Hypothalamus (tissue), 51 donors: Measurements from ENCODE around the gene CLIC4.
"Not testable (repeated sequence)": the region's sequence is repeated elsewhere in the genome, so short reads cannot be mapped to it uniquely, and the experiment has no call there.

Source experiments
- DNase-seq, 51 donors: peaks; one replicate each; lab custom pipeline; 2025; lab: John Stamatoyannopoulos, UW

Gene CLIC4

DNA sequence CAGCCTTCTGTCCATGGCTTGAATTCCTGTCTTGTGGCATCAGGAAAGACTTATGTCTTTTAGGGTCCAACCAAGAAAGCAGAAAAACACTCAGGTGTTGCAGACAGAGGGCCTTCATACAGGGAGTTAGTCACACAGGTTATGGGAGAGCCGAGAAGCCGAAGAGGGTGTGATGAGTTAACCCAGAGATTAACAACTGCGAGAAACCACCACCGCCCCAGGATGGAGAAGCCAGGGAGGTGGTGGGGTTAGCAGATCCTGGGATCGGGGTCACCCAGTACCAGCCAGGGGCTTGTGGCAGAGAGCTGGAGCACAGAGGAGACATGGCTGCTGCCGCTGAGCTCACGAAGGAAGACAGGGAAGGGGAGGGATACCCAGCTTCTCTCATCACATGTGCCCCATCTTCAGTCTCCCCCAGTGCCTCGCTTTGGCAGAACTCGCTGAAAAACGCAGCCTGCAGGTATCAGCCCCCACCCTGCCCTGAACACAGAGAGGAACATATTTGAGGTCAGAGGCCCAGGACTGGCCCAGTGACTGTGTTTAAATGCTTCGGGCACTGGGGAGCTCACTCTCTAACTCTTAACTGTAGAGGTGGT is 126.2 kb downstream of the CLIC4 start:
- DNase-seq: no peak

DNA sequence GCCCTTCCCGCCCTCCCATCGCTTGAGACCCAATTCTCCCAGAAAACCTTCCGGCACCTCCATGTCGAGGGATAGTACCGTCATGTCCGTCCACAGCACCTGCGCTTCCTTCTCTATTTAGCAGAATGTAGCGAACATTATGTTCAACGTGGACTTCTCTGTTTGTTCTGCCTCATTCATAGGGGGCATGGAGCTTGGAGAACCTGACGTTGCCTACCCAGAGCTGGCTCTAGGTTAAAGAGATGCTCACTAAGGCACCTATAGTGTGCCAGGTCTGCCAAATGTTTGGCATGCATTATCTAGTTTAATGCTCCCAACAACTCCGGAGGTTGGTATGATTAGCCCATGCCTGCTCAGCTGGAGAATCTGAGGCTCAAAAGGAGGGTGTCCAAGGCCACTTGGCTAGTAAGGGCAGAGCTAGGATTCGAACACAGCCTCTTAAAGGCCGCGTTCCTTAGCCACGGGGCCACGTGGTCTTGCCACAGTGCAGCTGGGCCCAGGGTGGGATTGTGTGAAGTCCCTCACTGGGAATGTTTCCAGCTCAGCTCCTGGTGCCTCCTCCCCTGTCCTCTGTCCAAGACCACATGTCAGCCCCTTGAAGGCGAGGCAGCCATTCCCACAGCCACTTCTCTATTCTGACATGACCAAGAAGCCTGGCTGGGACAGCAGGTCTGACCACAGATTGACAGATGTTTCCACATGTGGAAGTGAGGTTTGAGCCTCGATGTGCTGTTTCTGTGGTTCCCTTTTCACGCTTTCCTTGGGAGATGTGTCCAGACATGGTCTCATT is 127.0 kb downstream of the CLIC4 start:
- peak in 24 of 51 donors; percentile 9 to 47 (median 18) for DNase-seq

DNA sequence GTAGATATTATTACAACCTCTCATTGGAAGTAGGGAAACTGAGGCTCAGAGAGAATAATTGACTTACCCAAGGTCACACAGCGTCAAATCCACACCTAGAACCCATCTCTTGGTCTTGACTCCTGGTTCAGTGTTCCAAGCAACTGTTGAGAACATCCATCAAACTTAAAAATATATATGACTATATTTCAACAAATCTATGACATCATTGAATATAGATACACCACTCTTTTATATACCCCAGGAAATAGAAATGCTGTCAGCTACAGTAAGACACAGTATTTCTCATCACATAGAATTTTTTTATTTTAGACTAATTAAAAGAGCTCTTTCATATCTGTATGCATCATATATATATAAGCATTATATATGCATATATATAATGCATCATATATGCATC is 127.9 kb downstream of the CLIC4 start:
- no peak for DNase-seq

DNA sequence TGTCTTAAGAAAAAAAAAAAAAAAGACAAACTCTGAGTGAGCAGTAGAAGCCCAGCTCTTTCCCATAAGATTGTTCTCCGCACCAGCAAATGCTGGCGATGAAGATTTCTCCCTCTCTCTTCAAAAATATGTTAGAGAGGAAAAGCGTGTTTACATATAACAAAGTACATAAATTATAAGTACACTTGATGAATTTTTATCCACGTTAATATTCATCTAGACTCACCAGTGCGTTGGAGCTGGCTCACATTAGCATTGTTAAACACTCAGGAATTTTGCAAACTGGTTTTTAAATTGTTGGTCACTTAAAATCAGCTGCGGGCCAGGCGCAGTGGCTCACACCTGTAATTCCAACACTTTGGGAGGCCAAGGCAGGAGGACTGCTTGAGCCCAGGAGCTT is 128.8 kb downstream of the CLIC4 start:
- no peak for DNase-seq

DNA sequence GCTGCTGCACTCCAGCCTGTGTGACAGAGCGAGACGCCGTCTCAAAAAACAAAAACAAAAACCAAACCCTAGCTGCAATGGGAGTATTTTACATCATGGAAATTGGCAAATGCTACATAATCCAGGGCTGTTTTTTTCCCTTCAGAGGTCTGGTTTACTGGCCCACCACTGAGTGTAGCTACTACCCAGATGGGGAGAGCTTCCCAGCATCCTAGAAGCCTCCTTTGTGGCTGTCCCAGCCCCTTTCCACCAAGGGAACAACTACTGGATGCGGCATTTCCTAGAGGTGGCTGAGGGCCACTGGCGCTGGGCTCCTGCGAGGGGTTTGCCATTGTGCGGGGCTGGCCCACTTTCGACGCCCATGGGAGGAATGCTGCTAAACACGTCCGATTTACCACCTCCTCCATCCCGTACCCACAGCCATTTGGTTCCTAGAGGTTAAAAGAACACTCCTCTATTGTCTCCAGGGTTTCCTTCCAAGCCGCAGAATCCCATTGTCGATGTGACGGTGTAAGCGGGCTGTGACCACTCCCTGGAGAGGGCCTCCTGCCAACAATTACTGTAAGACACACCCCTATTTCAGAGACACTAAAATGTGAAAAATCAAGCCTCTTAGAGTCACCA is 129.5 kb downstream of the CLIC4 start:
- no peak for DNase-seq

DNA sequence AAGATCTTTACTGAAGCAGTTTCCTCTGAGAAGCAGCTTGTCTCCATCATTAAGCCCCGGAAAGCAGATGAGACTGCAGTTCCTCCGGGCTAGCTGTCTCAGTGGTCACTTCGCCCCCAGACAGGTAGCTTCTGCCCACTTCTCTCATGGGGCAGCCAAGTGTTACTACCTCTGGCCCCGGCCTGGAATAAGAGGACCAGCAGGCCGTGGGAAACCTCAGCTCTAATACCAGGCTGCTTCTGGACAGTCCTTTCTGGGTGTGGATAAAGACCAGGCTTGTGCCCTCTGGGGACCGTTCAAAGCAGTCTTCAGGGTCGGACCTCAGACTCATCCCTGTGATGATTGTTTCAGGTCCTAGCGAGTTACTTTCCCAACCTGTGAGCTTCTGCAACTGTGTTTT is 130.0 kb downstream of the CLIC4 start:
- no peak for DNase-seq

DNA sequence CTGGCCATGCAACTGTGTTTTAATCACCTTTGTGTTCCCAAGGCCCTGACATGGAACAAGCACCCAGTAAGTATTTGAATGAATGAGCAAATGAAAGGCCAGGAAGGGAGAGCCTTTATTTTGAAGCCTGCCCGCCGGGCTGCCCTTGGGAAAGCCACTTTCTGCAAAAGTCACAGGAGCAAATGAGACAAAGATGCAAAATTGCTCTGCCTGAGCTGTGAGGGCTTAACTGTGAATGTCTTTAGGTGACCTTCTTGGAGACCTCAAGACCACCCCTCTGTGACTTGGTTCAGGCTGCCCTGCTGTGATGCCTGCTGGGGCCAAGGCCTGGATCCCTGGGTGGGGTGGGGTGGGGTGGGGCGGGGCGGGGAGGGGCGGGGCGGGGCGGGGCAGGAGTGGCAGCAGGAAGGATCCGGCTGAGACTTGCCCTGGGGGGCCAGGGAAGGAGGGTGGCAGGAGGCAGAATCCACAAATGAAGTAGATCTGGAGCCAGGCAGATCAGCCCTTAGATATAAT is 130.8 kb downstream of the CLIC4 start:
- no peak for DNase-seq

DNA sequence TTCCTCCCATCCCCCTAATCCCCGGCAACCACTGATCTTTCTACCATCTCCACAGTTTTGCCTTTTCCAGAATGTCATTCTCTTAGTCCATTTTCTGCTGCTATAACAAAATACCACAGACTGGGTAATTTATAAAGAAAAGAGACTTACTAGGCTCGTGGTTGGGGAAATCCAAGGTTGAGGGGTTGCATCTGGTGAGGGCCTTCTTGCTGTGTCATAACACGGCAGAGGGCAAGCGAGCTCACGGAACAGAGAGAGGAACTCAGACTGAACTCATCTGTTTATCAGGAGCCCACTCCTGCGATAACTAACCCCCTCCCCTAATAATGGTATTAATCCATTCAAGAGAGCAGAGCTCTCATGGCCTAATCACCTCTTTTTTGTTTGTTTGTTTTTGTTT is 132.8 kb downstream of the CLIC4 start:
- no peak for DNase-seq

DNA sequence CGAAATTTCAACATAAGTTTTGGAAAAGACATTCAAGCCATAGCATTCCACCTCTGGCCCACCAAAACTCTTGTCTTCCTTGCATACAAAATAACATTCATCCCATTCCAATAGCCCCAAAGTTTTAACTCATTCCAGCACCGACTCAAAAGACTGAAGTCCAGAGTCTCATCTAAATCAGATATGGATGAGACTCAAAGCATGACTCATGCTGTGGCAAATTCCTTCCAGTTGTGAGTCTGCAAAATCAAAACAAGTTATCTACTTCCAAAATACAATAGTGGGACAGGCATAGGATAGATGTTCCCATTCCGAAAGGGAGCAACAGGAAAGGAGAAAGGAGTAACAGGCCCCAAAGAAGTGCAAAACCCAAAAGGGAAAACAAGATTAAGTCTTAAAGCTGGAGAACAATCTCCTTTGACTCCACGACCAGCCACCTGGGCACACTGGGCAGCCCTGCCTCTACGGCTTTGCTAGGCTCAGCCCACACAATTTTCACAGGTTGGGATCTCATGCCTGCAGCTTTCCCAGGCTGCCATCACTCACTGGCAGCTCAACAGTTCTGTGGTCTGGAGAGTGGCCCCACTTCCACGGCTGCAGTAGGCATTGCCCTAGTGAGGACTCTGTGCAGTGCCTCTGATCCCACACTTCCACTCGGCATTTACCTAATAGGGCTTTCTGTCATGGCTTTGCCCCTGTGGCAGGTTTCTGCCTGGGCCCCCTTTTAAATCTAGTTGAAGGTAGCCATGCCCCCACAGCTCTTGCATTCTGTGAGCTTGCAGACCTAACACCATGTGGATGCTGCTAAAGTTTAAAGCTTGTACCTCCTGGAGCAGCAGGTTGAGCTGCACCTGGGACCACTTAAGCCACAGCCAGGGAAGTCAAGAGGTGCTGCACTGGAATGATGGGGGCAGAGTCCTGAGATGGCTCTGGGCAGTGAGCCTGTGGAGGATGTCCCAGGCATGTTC is 133.8 kb downstream of the CLIC4 start:
- no peak for DNase-seq

DNA sequence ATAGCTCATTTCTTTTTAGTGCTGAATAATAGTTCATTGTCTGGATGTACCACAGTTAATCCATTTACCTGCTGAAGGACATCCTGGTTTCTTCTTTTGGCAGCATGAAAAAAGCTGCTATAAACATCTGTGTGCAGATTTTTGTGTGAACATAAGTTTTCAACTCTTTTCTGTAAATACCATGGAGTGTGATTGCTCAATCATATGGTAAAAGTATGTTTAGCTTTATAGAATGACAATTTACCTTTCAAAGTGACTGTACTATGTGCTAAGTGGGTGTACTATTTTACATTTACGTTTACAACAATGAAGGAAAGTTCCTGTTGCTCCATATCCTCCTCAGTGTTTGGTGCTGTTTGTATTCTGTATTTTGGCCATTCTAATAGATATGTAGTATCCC is 135.8 kb downstream of the CLIC4 start:
- DNase-seq: no peak

DNA sequence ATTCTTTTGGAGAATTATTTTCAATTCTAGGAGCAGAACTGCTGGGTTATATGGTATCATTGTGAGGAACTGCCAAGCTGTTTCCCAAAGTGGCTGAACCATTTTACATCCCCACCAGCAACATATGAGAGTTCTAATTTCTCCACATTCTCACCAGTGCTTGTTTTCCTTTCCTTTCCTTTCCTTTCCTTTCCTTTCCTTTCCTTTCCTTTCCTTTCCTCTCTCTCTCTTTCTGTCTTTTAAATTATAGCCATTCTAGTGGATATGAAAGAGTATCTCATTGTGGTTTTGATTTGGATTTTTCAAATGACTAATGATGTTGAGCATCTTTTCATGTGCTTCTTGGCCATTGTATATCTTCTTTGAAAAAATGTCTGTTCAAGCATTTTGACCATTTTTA is 139.5 kb downstream of the CLIC4 start:
- DNase-seq: no peak

DNA sequence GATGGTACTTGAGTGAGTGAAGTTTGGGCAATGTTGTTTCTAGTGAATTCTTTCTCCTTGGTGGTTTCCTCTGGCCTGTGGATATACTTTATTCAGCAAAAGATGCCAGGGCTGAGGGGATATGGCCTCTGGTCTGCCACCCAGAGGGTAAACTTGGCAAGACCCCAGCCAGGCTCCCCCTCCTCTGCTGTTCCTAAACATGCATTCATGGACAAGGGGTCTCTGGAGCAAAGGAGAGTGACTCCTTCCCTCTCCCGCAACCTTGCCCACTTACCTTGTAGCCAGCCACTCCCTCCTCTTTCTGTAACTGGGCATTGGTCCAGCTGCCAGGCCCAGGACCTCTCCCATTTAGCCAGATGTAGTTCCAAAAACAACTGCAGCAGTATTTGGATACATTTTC is 141.0 kb downstream of the CLIC4 start:
- DNase-seq: no peak

DNA sequence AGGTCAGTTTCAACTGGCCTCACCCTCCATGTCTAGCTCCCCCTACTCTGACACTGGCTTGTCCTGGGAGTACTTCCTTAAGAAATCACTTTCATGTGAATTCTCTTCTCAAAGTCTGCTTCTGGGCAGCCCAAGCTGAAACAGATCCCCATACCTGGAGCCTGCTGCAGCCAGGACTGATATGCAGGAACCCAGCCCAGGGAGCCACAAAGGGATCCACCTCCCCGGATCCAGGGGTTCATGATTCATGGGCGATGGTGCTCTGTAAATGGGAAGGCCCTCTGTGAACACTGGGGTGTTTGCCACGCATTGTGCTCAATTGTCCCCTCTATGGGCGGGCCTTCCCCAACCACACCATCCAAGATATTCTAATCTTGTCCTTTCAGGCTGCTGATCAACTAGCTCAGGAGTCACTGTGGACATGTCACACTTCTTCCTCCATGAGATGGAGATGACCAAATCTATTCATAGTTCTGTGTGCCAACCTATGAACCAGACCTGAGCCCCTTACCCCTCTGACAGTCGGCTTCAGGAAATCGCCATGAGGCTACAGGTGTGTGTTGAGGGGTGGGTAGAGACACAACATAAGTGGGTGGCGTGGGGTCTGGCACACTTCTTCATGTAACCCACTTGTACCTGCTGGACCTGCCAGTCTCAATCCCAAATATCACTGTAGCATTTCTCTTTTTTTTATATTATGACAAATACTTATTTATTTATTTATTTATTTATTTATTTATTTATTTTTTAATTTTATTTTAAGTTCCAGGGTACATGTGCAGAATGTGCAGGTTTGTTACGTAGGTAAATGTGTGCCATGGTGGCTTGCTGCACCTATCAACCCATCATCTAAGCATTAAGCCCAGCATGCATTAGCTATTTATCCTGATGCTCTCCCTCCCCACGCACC is 143.1 kb downstream of the CLIC4 start:
- DNase-seq: no peak

DNA sequence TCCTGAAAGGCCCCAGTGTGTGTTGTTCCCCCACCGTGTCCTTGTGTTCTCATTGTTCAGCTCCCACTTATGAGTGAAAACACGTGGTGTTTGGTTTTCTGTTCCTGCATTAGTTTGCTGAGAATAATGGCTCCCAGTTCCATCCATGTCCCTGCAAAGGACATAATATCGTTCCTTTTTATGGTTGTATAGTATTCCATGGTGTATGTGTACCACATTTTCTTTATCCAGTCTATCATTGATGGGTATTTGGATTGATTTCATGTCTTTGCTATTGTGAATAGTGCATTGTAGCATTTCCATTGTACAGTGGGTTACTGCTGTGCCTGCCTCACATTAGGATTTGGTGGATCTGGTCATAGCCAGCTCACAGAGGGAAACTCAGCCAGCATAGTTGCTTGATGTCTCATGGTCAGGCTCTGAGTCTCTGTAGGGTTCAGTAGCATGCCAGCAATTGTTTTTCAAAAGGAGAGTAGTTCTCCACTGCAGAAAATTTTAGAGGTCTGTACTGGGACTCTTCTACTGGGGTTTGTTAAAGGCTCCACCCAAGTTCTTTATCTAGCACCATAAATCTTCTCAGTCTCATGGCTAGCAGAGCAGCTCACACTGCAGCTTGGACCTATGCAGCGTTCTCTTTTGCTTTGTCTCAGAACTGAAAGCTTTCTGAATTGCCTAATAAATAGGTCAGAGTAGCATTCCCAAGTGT is 143.9 kb downstream of the CLIC4 start:
- no peak for DNase-seq

DNA sequence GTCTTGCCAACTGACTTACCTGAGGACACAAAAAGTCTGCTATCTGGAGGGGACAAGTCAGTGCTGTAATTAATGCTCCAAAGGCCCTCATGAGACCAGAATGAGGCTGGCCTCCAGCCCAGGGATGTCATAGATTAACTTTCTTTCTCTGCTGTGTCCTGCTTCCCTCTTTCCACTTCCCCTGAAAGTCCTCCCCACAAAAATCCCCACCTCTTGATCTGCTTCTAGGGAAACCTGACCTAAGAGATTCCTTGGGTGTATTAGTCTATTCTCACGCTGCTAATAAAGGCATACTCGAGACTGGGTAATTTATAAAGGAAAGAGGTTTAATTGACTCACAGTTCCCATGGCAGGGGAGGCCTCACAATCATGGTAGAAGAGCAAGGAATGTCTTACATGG is 145.6 kb downstream of the CLIC4 start:
- no peak for DNase-seq

DNA sequence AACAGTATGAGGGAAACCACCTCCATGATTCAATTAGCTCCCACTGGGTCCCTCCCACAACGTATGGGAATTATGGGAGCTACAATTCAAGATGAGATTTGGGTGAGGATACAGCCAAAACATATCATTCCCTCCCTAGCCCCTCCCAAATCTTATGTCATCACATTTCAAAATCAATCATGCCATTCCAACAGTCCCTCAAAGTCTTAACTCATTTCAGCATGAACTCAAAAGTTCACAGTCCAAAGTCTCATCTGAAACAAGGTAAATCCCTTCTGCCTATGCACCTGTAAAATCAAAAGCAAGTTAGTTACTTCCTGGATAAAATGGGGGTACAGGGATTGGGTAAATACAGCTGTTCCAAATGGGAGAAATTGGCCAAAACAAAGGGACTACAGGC is 146.1 kb downstream of the CLIC4 start:
- not testable (repeated sequence) for DNase-seq

DNA sequence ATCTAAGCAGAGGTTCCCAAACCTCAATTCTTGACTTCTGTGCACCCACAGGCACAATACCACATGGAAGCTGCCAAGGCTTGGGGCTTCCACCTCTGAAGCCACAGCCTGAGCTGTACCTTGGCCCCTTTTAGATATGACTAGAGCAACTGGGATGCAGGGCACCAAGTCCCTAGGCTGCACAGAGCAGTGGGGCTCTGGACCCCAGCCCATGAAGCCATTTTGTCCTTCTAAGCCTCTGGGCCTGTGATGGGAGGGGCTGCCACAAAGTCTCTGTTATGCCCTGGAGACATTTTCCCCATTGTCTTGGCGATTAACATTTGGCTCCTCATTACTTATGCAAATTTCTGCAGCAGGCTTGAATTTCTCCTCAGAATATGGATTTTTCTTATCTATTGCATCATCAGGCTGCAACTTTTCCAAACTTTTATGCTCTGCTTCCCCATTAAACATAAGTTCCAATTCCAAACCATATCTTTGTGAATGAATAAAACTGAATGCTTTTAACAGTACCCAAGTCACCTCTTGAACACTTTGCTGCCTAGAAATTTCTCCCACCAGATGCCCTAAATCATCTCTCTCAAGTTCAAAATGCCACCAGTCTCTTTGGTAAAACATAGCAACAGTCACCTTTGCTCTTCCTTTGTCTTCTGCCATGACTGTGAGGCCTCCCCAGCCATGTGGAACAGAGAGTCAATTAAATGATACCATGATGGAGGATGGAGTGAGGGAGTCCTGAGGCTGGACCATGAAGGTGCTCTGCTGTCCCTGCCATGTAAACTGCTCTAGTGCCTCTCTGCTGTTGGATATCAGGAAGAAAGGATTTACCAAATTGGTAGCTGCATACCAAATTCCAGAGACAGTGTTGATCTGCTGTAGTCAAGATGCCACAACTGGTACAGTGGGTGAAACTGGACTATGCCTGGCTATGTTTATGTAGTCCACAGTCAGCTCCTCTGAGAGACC is 147.2 kb downstream of the CLIC4 start:
- no peak for DNase-seq

DNA sequence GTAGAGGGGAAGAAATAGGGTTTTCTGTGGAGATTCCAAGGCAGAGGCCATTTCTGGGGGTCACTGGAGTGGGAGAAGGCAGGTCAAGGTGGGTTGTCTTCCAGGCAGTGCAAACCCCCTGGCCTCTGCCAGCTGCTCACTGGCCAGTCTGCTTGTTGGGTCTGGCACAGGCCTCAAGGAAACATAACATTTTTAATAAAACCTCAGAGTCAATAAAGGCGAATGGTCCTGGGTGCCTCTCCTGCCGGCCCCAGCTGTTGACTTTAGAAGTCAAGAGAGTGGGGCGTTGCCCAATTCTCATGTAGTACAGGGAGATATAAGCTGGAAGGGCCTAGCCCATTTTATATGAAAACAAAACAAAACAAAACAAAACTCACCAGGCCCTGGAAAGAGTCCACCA is 148.2 kb downstream of the CLIC4 start:
- DNase-seq: no peak
